Activated gamma-delta T cell treated with Interleukin-2 at 50 U/mL for 16 hours (primary cell): Measurements from ENCODE around the gene PRAME.
"Not testable (repeated sequence)": the region's sequence is repeated elsewhere in the genome, so short reads cannot be mapped to it uniquely, and the experiment has no call there.

Source experiments
- DNase-seq: peaks from one replicate; pipeline ENCODE4 v3.0.0-alpha.2; 2020

The PRAME gene, protein sequence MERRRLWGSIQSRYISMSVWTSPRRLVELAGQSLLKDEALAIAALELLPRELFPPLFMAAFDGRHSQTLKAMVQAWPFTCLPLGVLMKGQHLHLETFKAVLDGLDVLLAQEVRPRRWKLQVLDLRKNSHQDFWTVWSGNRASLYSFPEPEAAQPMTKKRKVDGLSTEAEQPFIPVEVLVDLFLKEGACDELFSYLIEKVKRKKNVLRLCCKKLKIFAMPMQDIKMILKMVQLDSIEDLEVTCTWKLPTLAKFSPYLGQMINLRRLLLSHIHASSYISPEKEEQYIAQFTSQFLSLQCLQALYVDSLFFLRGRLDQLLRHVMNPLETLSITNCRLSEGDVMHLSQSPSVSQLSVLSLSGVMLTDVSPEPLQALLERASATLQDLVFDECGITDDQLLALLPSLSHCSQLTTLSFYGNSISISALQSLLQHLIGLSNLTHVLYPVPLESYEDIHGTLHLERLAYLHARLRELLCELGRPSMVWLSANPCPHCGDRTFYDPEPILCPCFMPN

DNA sequence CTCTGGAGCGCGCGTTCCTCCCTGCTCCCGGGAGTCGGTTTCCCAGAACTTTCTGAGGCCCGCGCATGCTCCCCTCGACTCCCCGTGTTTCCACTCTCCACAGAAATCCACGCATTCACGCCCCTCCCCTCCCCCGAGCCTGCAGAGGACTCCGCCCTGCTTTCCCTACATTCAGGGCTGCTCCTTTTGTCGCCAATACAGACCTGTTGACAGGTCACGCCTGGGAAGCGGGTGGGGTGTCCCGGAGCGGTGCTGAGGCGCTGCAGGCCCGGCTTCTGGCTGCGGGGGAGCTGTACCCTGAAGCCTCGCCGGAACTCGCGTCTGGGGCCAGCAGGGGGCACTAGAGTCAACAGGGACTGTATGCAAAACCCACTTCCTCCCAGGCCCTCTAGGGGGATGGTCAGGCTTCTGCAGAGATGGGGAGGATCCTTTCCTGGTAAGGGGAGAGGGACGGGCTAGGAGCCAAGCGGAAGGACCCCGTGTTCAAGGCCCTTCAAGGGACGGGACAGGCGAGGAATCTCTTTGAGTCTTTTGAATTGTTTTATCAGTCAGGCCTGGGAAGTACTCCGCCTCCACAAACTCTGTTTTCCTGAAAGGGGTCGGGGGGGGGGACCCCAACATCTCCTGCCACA lies at the start of gene PRAME:
PRAME (minus strand) TSS at position 294 of the 632 bp plus-strand sequence. CDS start 2,433 bp downstream, outside the sequence.
- peak; percentile 52 for DNase-seq

DNA sequence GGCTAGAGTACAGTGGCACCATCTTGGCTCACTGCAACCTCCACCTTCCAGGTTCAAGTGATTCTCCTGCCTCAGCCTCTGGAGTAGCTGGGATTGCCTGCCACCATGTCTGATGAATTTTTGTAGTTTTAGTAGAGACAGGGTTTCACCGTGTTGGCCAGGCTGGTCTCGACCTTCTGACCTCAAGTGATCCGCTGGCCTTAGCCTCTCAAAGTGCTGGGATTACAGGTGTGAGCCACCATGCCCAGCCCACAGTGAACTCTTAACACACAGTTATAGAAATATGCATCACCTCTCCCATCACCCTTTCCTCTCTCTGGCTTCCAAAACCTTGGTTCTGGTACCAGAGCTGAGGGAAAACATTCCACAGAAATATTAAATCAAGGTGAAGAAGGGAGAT lies 49.0 kb upstream of the PRAME start:
- DNase-seq: not testable (repeated sequence)

DNA sequence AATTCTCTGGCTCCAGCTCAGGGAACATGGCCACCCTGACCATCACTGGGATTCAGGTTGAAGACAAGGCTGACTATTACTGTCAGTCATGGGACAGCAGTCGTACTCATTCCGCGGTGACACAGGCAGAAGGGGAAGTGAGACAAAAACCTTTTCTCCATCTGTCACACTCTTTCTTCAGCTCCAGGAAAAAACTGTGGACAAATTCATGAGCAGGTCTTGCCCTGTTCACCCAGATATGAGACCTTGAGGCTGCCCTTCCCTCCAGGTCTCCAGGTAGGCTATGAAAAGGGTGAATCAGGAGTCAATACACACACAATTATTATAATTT lies 46.0 kb upstream of the PRAME start:
- DNase-seq: no peak

DNA sequence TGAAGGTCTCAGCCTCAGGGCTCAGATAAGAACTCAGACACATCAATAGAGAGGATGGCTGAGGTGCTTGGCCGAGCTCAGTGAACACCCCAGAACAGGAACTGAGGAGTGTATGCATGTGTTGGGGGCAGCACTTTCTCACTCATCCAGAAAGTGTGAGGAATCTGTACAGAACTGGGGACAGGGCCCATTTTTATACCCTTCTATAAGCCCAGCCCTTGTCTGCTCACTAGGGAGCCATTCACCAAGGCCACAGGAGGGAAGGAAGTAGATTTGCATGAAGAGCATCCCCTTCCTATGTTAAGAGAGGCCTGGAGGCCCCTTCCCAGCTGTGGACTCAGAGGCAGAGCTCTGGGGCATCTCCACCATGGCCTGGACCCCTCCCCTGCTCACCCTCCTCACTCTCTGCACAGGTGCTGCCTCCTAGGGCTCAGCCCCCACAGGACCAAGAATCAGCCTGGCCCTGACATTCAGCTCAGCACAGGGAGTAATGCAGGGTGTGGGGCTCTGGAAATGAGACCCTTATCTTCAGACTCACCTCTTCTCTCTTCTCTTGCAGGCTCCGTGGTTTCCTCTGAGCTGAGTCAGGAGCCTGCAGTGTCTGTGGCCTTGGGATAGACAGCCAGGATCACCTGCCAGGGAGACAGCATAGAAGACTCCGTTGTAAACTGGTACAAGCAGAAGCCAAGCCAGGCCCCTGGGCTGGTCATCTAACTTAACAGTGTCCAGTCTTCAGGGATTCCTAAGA lies 45.4 kb upstream of the PRAME start:
- no peak for DNase-seq

DNA sequence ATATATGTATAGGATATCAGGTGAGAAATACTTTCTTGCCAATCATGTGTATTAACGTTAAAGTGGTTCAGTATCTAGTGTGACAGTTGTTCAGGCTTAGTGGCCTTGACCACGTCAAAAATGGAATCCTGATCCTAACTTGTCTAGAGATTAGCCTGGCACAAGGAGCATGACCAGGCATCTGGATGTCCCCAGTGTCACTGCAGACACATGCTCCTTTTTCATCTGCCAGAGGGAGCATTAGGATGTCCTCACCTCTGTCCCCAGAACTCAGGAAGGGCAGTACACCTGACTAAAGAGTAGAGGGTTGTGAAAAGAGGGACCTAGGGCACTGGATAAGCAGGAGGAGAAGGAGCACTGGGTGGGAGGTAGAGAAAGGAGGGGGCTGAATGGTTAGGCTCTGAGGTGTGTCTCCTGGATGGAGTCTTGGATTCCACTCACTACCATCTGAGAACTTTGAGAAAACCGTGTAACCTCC lies 44.4 kb upstream of the PRAME start:
- DNase-seq: no peak

DNA sequence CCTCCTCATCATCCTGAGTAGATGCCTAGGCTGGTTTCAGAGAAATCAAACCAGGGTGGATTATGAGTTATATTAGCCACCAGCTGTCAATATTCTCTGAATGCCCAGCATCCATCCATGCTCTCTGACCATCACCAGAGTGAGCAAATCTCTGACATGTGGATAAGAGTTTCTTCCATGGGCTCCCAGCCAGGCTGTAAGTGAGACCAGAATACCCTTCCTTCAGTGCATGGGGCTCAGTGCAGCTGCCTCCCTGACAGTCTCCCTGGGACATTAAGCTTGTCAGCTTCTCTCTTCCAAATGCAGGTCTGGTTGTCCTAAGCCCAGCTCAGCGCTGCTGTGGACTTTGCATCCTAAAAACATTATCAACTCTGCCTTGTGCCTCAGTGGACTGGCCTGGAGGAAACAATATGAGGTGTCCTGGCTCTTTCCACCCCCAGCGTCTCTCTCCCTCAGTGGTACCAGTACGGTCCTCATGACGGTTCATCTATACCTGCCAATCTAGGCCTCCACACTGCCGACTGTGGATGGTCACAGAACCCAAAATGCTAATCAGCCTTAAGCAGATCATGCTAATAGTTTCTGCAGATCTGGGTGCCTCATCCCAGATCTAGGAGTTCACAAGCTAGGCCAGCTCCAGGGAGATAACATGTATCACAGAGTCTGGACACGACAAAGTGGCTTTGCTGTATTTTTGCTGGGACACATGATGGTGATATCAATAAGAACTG lies 41.6 kb upstream of the PRAME start:
- no peak for DNase-seq

DNA sequence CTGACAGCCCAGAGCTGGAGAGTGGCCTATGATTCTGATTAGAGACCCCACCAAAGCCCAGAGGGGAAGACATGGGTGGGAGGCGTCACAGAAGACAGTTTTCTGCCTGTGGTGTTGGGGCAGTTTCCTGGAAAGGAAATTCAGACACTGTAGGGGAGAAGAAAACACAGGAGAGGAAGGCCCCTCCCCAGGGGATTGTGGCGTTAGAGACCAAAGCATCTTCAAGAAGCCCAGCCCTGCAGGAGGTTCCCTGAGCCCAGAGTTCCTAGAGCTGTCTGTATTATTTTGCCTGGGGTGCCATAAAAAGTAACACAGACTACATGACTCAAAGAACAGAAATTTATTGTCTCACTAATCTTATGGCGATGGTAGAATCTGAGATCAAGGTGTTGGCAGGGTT lies 40.2 kb upstream of the PRAME start:
- no peak for DNase-seq

DNA sequence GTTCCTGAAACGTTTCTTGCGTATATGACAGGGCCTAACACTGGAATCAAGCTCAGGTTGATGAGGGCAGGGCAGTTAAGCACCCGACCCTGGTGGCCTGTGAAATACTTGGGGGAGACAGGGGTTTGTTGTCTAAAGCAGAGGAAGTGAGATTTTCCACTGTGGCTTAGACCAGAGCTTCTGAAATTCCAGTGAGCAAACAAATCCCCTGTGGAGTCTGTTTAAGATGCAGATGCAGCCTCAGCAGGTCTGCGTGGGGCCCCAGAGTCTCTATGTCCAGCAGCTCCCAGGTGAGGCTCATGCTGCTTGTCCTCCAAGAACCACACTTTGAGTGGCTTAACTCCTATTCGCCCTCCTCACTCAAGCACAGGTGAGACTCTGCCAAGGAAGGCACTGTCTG lies 39.1 kb upstream of the PRAME start:
- no peak for DNase-seq

DNA sequence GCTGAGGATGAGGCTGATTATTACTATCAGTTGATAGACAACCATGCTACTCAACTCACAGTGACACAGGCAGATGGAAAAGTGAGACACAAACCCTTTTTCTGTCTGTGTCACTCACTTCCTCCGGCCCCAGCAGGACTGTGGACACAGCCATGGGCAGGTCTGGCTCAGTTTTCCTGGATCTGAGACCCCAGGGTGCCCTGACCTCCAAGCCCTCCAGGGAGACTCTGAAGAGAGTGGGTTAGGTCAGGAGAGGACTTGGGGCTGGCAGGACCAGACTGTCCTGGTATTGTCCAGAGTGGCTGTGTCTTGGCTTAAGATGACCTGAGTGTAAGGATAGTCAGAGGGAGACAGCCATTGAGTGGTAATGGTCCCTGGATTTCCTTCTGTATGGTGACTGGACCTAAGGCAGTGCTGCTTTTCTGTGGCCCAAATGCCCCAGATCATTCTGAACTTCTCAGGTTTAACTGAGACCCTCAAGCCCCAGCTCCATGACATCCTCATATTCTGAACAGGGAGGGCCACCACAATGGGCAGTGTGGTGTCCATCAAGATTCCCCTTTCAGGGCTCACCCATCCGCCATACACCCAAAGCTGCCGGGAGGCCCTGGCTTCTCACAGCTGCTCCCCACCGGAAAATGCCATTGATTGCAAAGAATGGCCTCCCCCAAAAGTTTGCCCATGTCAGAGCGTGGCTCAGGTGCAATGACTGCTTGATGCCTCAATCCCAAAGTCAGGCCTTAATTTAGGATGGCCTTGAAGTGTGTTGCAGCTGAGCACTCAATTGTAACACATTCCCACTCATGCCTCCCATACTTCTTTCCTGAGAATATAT lies 36.2 kb upstream of the PRAME start:
- no peak for DNase-seq

DNA sequence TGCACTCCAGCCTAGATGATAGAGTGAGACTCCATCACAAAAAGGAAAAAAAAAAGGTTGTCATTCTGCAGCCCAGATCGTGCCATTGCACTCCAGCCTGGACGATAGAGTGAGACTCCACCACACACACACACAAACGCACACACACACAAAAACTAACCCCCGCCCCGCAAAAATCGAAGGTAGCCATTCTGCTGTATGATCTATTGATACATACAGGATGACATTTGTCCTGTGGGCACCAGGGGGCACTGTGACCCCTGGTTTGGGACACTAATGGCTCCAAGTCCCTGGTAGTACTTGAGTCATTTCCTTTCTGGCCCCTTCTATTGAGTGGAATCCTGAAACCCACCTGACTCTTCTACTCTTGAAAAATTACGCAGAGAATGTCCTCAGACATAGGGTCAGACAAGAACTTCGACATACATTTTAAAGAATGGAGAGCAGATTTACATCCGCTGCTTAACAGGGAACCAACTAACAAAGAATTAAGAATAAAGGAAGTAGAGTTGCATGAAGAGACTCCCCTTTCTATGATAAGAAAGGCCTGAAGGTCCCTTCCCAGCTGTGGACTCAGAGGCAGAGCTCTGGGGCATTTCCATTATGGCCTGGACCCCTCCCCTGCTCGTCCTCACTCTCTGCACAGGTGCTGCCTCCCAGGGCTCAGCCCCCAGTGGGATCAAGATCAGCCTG lies 35.0 kb upstream of the PRAME start:
- DNase-seq: peak; percentile 50

DNA sequence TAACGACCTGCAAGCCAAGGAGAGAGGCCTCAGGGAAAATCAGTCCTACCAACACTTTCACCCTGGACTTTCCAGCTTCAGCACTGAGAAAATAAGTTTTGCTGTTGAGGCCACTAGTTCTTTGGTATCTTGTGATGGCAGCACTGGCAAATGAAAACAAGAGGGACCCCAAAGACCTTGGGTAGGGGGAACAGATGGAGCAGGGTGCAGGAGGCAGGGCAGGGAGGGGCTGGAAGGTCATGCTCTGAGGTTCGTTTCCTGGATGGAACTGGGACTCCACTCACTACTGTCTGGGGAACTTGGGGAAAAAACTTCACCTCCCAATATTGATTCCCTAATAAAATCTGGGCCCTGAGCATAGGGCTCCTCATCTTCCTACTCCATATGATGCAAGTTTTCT lies 34.2 kb upstream of the PRAME start:
- DNase-seq: no peak

DNA sequence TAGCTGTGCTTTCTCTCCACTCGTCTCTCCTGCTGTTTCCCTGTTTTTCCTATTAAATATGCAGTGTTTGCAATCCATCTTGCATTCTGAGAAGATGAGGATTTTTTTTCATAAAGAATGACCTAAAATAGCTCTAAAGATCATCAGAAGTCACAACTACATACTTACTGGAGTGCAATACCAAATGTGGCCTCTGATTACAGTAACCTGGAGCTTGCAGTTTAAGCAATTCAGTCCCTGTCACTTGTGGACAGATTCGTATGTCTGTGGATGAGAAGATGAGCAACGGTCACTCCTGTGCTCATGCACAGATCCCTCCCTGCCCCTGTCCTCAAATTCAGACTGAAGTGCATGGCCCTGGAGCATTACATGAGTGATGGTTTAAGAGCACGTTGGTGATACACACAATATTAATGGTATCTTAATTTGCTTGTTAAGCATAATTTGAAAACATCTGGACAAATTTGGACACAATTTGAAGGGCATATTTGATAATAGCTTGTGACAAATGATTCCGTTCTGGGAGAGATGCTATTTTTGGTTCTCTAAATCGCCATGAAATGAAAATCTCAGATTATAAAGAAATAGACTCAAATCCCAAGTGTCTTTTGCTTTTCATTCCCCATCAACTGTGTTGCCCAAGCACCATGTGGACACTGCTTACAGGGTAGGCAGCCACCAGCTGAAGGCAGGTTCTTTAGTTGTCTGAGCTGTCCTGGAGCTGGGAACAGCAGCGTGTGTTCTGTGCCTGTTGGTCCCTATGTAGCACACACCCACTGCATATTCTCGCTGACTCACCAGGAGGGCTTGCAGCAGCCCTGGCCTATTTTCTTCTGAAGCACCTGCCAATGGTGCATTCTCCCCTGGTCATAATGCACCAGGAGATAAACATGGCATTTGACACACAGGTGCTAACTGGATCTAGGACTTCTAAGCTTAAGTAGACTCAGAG lies 32.6 kb upstream of the PRAME start:
- DNase-seq: no peak

DNA sequence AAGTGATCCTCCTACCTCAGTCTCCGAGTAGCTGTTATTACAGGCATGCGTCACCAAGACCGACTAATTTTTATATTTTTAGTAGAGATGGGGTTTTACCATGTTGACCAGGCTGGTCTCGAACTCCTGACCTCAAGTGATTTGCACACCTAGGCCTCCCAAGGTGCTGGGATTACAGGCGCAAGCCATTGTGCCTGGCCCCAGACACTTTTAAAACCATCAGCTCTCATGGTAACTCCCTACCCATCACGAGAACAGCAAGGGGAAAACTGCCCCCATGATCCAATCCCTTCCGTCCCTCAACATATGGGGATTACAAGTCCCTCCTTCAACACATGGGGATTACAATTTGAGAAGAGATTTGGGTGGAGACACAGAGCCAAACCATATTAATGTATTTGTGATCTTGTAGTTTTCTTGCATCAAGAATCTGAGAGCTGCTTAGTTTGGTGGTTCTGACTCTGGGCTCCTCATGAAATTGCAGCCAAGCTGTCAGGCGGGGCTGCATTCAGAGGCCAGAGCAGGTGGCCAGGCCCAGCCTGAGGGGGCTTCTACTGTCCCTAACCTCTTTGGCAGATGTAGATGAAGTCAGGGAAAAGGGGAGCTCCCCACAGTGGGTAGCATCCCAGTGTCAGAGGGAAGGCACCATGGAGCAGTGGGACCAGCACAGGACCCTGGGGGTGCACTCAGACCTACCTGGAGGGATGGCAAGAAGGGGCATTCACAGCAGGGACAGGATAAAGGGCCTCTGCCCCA lies 31.2 kb upstream of the PRAME start:
- DNase-seq: no peak

DNA sequence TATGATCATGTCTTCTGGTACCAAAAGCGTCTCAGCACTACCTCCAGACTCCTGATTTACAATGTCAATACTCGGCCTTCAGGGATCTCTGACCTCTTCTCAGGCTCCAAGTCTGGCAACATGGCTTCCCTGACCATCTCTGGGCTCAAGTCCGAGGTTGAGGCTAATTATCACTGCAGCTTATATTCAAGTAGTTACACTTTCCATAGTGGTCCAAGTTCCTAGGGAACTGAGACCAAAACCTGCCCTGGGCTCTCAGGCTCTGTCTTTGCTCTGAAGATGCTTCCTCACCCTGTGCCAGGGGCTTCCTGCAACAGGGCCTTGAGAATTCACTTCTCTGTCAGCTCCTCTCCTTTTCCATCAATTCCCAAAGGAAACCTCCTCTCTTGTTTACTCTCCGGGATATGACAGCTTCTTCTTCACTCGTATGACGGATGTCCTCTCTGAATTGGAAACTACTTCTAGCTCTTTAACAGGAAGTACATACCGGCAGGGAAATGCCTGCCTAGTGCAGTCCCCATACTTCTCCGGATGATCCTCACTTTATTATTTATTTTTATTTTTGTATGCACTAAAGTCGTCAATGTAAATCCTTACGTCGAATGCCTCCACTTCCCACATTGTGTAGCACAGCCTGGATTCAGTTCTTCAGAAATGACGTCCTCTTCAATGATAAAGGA lies 29.6 kb upstream of the PRAME start:
- no peak for DNase-seq

DNA sequence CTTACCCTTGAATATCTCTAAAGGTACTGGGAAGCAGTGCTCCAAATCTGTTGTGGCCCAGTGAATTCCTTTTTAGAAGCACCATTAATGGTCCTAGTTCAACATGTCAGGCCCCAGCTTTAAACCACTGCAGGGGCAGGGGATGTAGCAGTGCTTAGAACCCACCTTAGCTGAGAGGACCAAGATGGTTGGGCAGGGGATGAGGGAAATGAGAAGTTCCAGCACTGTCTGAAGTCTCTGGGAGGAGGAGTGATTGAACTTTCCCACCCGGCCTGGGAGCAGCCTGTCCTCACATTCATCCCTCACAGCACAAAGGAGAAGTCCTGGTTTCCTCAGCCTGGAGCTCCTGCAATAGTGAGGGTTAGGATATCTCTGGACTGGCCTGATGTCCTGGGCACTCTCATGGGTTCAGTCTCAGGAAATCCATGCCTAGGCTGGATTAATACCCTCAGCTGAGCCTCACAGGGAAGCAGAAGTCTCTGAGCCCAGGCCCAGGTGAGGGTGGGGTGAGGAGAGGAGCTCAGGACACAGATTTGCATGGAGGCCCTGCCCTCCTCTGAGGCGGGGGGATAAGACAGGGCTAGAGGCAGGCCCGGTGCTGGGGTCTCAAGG lies 28.6 kb upstream of the PRAME start:
- DNase-seq: no peak

DNA sequence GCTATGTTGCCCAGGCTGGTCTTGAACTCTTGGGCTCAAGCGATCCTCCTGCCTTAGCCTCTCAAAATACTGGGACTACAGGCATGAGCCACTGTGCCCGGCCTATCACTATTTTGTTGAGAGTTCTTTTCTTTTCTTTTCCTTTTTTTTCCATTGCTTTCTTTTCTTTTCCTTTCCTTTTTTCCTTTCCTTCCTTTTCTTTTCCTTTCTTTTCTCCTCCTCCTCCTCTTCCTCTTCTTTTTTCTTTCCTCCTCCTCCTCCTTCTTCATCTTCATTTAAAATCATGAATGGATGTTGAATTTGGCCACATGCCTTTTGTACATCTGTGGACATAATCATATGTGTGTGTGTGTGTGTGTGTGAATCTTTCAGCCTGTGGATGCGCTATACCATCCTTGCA lies 25.7 kb upstream of the PRAME start:
- no peak for DNase-seq

DNA sequence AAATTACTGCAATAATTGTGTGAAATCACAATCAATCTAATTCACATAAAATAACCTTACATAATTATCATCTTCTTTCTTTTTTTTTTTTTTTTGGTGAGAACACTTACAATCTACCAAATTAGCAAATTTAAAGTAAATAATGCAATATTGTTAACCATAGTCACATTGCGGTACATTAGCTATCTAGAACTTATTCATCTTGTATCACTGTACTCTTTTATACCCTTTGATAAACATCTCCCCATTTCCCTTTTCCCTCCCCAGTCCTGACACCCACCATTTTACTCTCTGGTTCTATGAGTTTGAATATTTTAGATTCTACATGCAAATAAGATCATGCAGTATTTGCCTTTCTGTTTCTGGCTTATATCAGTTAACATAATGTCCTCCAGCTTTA lies 24.0 kb upstream of the PRAME start:
- no peak for DNase-seq

DNA sequence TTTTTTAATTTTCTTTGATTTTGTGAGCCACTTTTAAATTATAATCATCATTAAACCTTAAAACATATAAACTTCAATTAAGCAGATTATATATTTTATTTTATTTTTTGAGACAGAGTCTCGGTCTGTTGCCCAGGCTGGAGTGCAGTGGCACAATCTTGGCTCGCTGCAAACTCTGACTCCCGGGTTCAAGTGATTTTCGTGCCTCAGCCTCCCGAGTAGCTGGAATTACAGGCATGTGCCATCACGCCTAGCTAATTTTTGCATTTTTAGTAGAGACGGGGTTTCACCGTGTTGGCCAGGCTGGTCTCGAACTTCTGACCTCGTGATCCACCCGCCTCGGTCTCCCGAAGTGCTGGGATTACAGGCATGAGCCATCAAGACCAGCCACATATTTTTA lies 22.5 kb upstream of the PRAME start:
- not testable (repeated sequence) for DNase-seq
